OCI-LY7 (cell line): ENCODE measurements around the gene TACO1. TPM values are rescaled to one million over a fixed set of nuclear protein-coding genes. Genes with fewer than 3 reads are reported as not detected.

Source experiments
- BruUV-seq: library from RNA; stranded (reverse); fragments of 400-500 nt; replicated peaks from 2 replicates; lab custom pipeline; 2021; lab: Mats Ljungman, UMichigan
- CTCF ChIA-PET: fragments of 300-600 bp; sonication (Branson Sonifier 250); formaldehyde crosslinking; loops from one replicate; lab custom pipeline; 2022; ENCODE audit warnings: antibody characterized with exemption; ENCODE audit not compliant: unreplicated experiment; lab: Charles Lee
- POLR2A ChIA-PET: fragments of 300-600 bp; sonication (Branson Sonifier 250); formaldehyde crosslinking; loops from one replicate; lab custom pipeline; 2022; ENCODE audit warnings: antibody characterized with exemption; lab: Charles Lee
- DNase-seq: peaks from one replicate; pipeline ENCODE4 v3.0.0-alpha.2; 2015; ENCODE audit warnings: low spot score
- H2AFZ ChIP-seq: fragments of 200-600 bp; sonication (generic), shearing (Covaris generic); 2 replicates; pipeline ENCODE4 v1.6.1; 2014; ENCODE audit warnings: mild to moderate bottlenecking, antibody characterized with exemption, low read length, moderate library complexity
- H3K27ac ChIP-seq: fragments of 200-600 bp; sonication (generic); 2 replicates; pipeline ENCODE4 v1.5.1; 2014; ENCODE audit warnings: mixed run types, low read depth, mild to moderate bottlenecking, moderate library complexity, low read length, inconsistent platforms; ENCODE audit not compliant: poor library complexity, severe bottlenecking
- H3K36me3 ChIP-seq: fragments of 200-600 bp; sonication (generic); 2 replicates; pipeline ENCODE4 v1.6.1; 2014; ENCODE audit warnings: mild to moderate bottlenecking, antibody characterized with exemption, low read length, moderate library complexity, mixed read lengths; ENCODE audit not compliant: insufficient read depth
- H3K4me1 ChIP-seq: fragments of 200-600 bp; sonication (generic); 2 replicates; pipeline ENCODE4 v1.5.1; 2014; ENCODE audit warnings: mild to moderate bottlenecking, low read length; ENCODE audit not compliant: insufficient read depth, poor library complexity, severe bottlenecking
- H3K4me2 ChIP-seq: fragments of 200-600 bp; sonication (generic); 2 replicates; pipeline ENCODE4 v1.6.1; 2014; ENCODE audit warnings: mild to moderate bottlenecking, low read length
- H3K4me3 ChIP-seq: fragments of 200-600 bp; sonication (generic); 2 replicates; pipeline ENCODE4 v1.5.1; 2014; ENCODE audit warnings: mild to moderate bottlenecking, low read depth, low read length; ENCODE audit not compliant: poor library complexity, severe bottlenecking
- H3K79me2 ChIP-seq: fragments of 200-600 bp; sonication (generic); 2 replicates; pipeline ENCODE4 v1.6.1; 2016; ENCODE audit warnings: low read depth, mild to moderate bottlenecking, low read length, moderate library complexity, mixed read lengths; ENCODE audit not compliant: insufficient read depth
- H3K9me2 ChIP-seq: fragments of 200-600 bp; sonication (generic); 2 replicates; pipeline ENCODE4 v1.6.1; 2016; ENCODE audit warnings: mild to moderate bottlenecking, low read length, mixed read lengths; ENCODE audit not compliant: insufficient read depth
- H3K9me3 ChIP-seq: fragments of 200-600 bp; sonication (generic); 2 replicates; pipeline ENCODE4 v1.6.1; 2014; ENCODE audit warnings: mild to moderate bottlenecking, mixed run types, low read length, mixed read lengths
- H4K20me1 ChIP-seq: fragments of 200-600 bp; sonication (generic); 2 replicates; pipeline ENCODE4 v1.6.1; 2014; ENCODE audit warnings: mild to moderate bottlenecking, antibody characterized with exemption, low read length, moderate library complexity, mixed read lengths; ENCODE audit not compliant: insufficient read depth
- CTCF ChIP-seq: fragments of 200-600 bp; sonication (generic); conservative IDR thresholded peaks from 2 replicates; pipeline ENCODE4 v1.5.1; 2014; ENCODE audit warnings: mild to moderate bottlenecking, antibody characterized with exemption, low read length, moderate library complexity, mixed read lengths
- EZH2phosphoT487 ChIP-seq: fragments of 200-600 bp; sonication (generic); IDR thresholded peaks from 2 replicates; pipeline ENCODE4 v1.6.1; 2018; ENCODE audit warnings: low read depth, borderline replicate concordance, mild to moderate bottlenecking, mixed run types, antibody characterized with exemption, low read length, moderate library complexity, mixed read lengths
- intact Hi-C: fragments of 100-400 bp; cut with micrococcal nuclease; formaldehyde crosslinking; loops from one replicate; pipeline ENCODE4 v1.10.0; 2022; ENCODE audit not compliant: unreplicated experiment
- total RNA-seq, 2 experiments: library from RNA; depleted of rRNA in 1 of 2; stranded (reverse); fragments of >200 nt in 1 of 2; shearing (Covaris generic) in 1 of 2; gene quantifications; 2 replicates each; pipeline ENCODE4 v1.2.3, GENCODE V29; 2014 to 2022

The TACO1 gene
- total RNA-seq, 2 experiments from 2014 or later = 13.4 to 26.0 TPM

GRCh38 chr17:63587770-63588169, 12.9 kb upstream of the TACO1 start:
- ChIA-PET POLR2A (interaction anchor here (0.6 to 0.7 kb wide), 3 partner anchors 28 to 1020 kb away, joined by 3 to 4 read pairs (median 3); no protein-coding TSS in a partner anchor), CTCF (no interaction called here)
- intact Hi-C loops = no loop called here
- no peaks in the 10 kb centered on the region for H3K4me1 ChIP-seq
- no peak for DNase-seq
- H3K27ac ChIP-seq = no peak overlapping the region
- BruUV-seq = no TSS peak
- no peak overlapping the region for H2AFZ ChIP-seq
- H3K36me3 ChIP-seq = peaks cover 87% of the 10 kb centered on the region
- no peak overlapping the region for H3K4me2 ChIP-seq
- no peaks in the 10 kb centered on the region for H4K20me1 ChIP-seq
- no peaks in the 10 kb centered on the region for H3K9me3 ChIP-seq
- TF ChIP-seq CTCF = no peak
- H3K9me2 ChIP-seq = no peaks in the 10 kb centered on the region
- H3K4me3 ChIP-seq = no peak overlapping the region
- H3K79me2 ChIP-seq = no peaks in the 10 kb centered on the region

GRCh38 chr17:63588797-63589196, 11.9 kb upstream of the TACO1 start:
- POLR2A ChIA-PET = no interaction called here
- CTCF ChIA-PET = no interaction called here
- Histone ChIP-seq H4K20me1 (no peaks in the 10 kb centered on the region), H3K4me1 (no peaks in the 10 kb centered on the region), H2AFZ (no peak overlapping the region), H3K4me2 (no peak overlapping the region), H3K9me2 (no peaks in the 10 kb centered on the region), H3K4me3 (no peak overlapping the region), H3K79me2 (no peaks in the 10 kb centered on the region), H3K9me3 (no peaks in the 10 kb centered on the region), H3K36me3 (peaks cover 87% of the 10 kb centered on the region), H3K27ac (no peak overlapping the region)
- no TSS peak for BruUV-seq
- TF ChIP-seq EZH2phosphoT487 (no peak), CTCF (no peak)
- intact Hi-C loops = no loop called here
- DNase-seq = no peak

- POLR2A ChIA-PET = no interaction called here
- no peak for DNase-seq
- no peak overlapping the region for H3K4me2 ChIP-seq
- CTCF ChIA-PET = no interaction called here
- intact Hi-C loops = no loop called here
- H3K36me3 ChIP-seq = peaks cover 82% of the 10 kb centered on the region
- BruUV-seq = no TSS peak
- no peak overlapping the region for H3K4me3 ChIP-seq
- H3K9me2 ChIP-seq = no peaks in the 10 kb centered on the region
- H4K20me1 ChIP-seq = no peaks in the 10 kb centered on the region
- no peak overlapping the region for H3K27ac ChIP-seq
- no peaks in the 10 kb centered on the region for H3K79me2 ChIP-seq
- TF ChIP-seq EZH2phosphoT487 (no peak), CTCF (no peak)
- H3K4me1 ChIP-seq = no peaks in the 10 kb centered on the region
- H2AFZ ChIP-seq = no peak overlapping the region
- H3K9me3 ChIP-seq = no peaks in the 10 kb centered on the region
Measured at GRCh38 chr17:63589646-63590045, 11.0 kb upstream of the TACO1 start.
